ENCODE results near the gene ACYP2.

DNA sequence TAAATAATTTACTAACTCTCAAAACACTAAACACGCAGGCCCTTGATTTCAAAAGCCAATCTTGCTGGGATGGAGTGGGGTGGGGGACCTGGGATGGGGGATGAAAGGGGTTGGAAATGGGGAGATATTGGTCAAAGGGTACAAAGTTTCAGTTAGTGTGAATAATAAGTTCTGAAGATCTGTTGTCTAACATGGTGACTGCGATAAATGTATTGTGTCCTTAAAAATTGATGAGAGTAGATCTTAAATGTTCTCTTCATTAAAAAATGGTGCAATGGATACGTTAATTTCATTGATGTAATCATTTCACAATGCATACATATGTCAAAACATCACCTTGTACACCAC lies 505 bp upstream of the ACYP2 start:
- TF ChIP-seq, protein P1, sequence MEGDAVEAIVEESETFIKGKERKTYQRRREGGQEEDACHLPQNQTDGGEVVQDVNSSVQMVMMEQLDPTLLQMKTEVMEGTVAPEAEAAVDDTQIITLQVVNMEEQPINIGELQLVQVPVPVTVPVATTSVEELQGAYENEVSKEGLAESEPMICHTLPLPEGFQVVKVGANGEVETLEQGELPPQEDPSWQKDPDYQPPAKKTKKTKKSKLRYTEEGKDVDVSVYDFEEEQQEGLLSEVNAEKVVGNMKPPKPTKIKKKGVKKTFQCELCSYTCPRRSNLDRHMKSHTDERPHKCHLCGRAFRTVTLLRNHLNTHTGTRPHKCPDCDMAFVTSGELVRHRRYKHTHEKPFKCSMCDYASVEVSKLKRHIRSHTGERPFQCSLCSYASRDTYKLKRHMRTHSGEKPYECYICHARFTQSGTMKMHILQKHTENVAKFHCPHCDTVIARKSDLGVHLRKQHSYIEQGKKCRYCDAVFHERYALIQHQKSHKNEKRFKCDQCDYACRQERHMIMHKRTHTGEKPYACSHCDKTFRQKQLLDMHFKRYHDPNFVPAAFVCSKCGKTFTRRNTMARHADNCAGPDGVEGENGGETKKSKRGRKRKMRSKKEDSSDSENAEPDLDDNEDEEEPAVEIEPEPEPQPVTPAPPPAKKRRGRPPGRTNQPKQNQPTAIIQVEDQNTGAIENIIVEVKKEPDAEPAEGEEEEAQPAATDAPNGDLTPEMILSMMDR (IDR thresholded peaks at IDR 0.05): no peak
- TF ChIP-seq POLR2A (IDR thresholded peaks at IDR 0.05): no peak
